Activated CD8-positive, alpha-beta T cell treated with anti-CD3 and anti-CD28 coated beads for 36 hours (primary cell): ENCODE data around the gene DAB1. TPM values are rescaled to one million over a fixed set of nuclear protein-coding genes. Genes with fewer than 3 reads are reported as not detected.
A peak's percentile ranks its signal among the peaks of the same experiment; 100 is the strongest.

Experiments used
- ATAC-seq: fragments of 200-7000 bp; cut with Tn5 transposase; one replicate; pipeline ENCODE4 v1.10.0; 2021; ENCODE audit warnings: mild to moderate bottlenecking, moderate library complexity
- CTCF ChIA-PET: fragments of 350-600 bp; sonication (Branson Sonifier 250); formaldehyde crosslinking; loops from one replicate; lab custom pipeline; 2021; ENCODE audit warnings: antibody characterized with exemption; lab: Charles Lee
- POLR2A ChIA-PET: fragments of 350-600 bp; sonication (Branson Sonifier 250); formaldehyde crosslinking; loops from one replicate; lab custom pipeline; 2021; ENCODE audit warnings: antibody characterized with exemption; lab: Charles Lee
- DNase-seq: peaks from one replicate; pipeline ENCODE4 v3.0.0-alpha.2; 2020
- H3K27ac Mint-ChIP-seq: one replicate; pipeline ENCODE4 v1.8.0; 2021; ENCODE audit warnings: mild to moderate bottlenecking, mixed read lengths
- H3K27me3 Mint-ChIP-seq: one replicate; pipeline ENCODE4 v1.8.0; 2021; ENCODE audit warnings: mixed read lengths
- H3K36me3 Mint-ChIP-seq: one replicate; pipeline ENCODE4 v1.8.0; 2021; ENCODE audit warnings: low read depth, mixed read lengths
- H3K4me1 Mint-ChIP-seq: one replicate; pipeline ENCODE4 v1.8.0; 2021; ENCODE audit warnings: low read depth, mixed read lengths
- H3K4me3 Mint-ChIP-seq: one replicate; pipeline ENCODE4 v1.8.0; 2021; ENCODE audit warnings: mild to moderate bottlenecking, moderate library complexity, mixed read lengths
- H3K9me3 Mint-ChIP-seq: one replicate; pipeline ENCODE4 v1.8.0; 2021; ENCODE audit warnings: mixed read lengths
- CTCF ChIP-seq: fragments of 200-600 bp; IDR thresholded peaks from one replicate; pipeline ENCODE4 v1.8.0; 2022; ENCODE audit warnings: antibody characterized with exemption, mild to moderate bottlenecking
- intact Hi-C: fragments of 100-400 bp; cut with micrococcal nuclease; formaldehyde crosslinking; loops from one replicate; pipeline ENCODE4 v1.10.0; 2022
- total RNA-seq, 2 experiments: library from RNA; stranded (reverse); gene quantifications; one replicate each; pipeline ENCODE4 v1.2.3, GENCODE V29; 2021

The DAB1 gene
- not detected for total RNA-seq

GRCh38 chr1:57423656-57424211 is at the start of gene DAB1:
Gene DAB1, minus strand, starts transcription at chr1:57424060. Its CDS starts 133,030 bp downstream, at chr1:57291030.
- H3K27me3 Mint-ChIP-seq, result peaks cover 58% of the 10 kb centered on the region
- no peak within 1 kb of the TSS for H3K4me3 Mint-ChIP-seq
- TF ChIP-seq CTCF, result no peak
- intact Hi-C loops, result no loop called here
- ATAC-seq, result peak; percentile 34
- DNase-seq, result peak; percentile 13
- ChIA-PET POLR2A (no interaction called here), CTCF (no interaction called here)
- no peaks in the 10 kb centered on the region for H3K36me3 Mint-ChIP-seq
- H3K27ac Mint-ChIP-seq, result no peak within 1 kb of the TSS
- no peaks in the 10 kb centered on the region for H3K9me3 Mint-ChIP-seq
- peaks cover 5% of the 10 kb centered on the region for H3K4me1 Mint-ChIP-seq

GRCh38 chr1:57473448-57473847 is 49.6 kb upstream of the DAB1 start:
- ChIA-PET POLR2A (no interaction called here), CTCF (no interaction called here)
- H3K27me3 Mint-ChIP-seq, result no peaks in the 10 kb centered on the region
- no peak overlapping the region for H3K4me3 Mint-ChIP-seq
- intact Hi-C loops, result no loop called here
- no peak for ATAC-seq
- H3K4me1 Mint-ChIP-seq, result no peaks in the 10 kb centered on the region
- no peak overlapping the region for H3K27ac Mint-ChIP-seq
- H3K36me3 Mint-ChIP-seq, result no peaks in the 10 kb centered on the region
- no peak for DNase-seq
- TF ChIP-seq CTCF, result no peak
- no peaks in the 10 kb centered on the region for H3K9me3 Mint-ChIP-seq

GRCh38 chr1:57471995-57472394 is 48.1 kb upstream of the DAB1 start:
- CTCF ChIA-PET, result no interaction called here
- intact Hi-C loops, result no loop called here
- Mint-ChIP-seq H3K4me1 (no peaks in the 10 kb centered on the region), H3K27ac (no peak overlapping the region), H3K4me3 (no peak overlapping the region), H3K27me3 (peaks cover 2% of the 10 kb centered on the region), H3K36me3 (no peaks in the 10 kb centered on the region), H3K9me3 (no peaks in the 10 kb centered on the region)
- ATAC-seq (no peak), DNase-seq (no peak)
- POLR2A ChIA-PET, result no interaction called here
- TF ChIP-seq CTCF, result no peak

GRCh38 chr1:57470036-57470435 is 46.2 kb upstream of the DAB1 start:
- Mint-ChIP-seq H3K4me1 (no peaks in the 10 kb centered on the region), H3K27me3 (peaks cover 2% of the 10 kb centered on the region), H3K27ac (no peak overlapping the region), H3K9me3 (no peaks in the 10 kb centered on the region), H3K36me3 (no peaks in the 10 kb centered on the region), H3K4me3 (no peak overlapping the region)
- ChIA-PET CTCF (no interaction called here), POLR2A (no interaction called here)
- DNase-seq (no peak), ATAC-seq (no peak)
- TF ChIP-seq CTCF, result no peak
- intact Hi-C loops, result no loop called here

- CTCF ChIA-PET, result no interaction called here
- no peaks in the 10 kb centered on the region for H3K36me3 Mint-ChIP-seq
- peaks cover 5% of the 10 kb centered on the region for H3K27me3 Mint-ChIP-seq
Measured at GRCh38 chr1:57468641-57469523, 45.0 kb upstream of the DAB1 start.

More at GRCh38 chr1:57468641-57469523, 45.0 kb upstream of the DAB1 start:
- Mint-ChIP-seq H3K9me3 (no peaks in the 10 kb centered on the region), H3K27ac (no peak overlapping the region), H3K4me1 (no peaks in the 10 kb centered on the region), H3K4me3 (no peak overlapping the region)
- ATAC-seq (no peak), DNase-seq (no peak)
- intact Hi-C loops, result no loop called here
- POLR2A ChIA-PET, result no interaction called here
- no peak for TF ChIP-seq CTCF
